Naive B cell (primary cell): ENCODE results near the gene IFT25. TPM values are rescaled to one million over a fixed set of nuclear protein-coding genes. Genes with fewer than 3 reads are reported as not detected.

Source experiments
- ATAC-seq, 2 donors: fragments of 150-1000 bp; cut with Tn5 transposase; 2 replicates each; pipeline ENCODE4 v1.10.0; 2021; ENCODE audit warnings: low read depth in 2 of 2, mild to moderate bottlenecking in 2 of 2, moderate library complexity in 2 of 2
- DNase-seq: peaks from one replicate; pipeline ENCODE4 v3.0.0; 2022
- H3K27ac Mint-ChIP-seq, 6 donors: one replicate each; pipeline ENCODE4 v1.8.0; 2020 to 2022; ENCODE audit warnings: mild to moderate bottlenecking in 6 of 6, mixed read lengths in 6 of 6, moderate library complexity in 5 of 6, inconsistent platforms in 2 of 6
- H3K27me3 Mint-ChIP-seq, 3 donors: one replicate each; pipeline ENCODE4 v1.8.0; 2021 to 2022; ENCODE audit warnings: mixed read lengths in 3 of 3, mild to moderate bottlenecking in 1 of 3
- H3K36me3 Mint-ChIP-seq, 2 donors: one replicate each; pipeline ENCODE4 v1.8.0; 2020 to 2022; ENCODE audit warnings: mixed read lengths in 2 of 2, inconsistent platforms in 1 of 2, mild to moderate bottlenecking in 1 of 2
- H3K4me1 Mint-ChIP-seq, 3 donors: one replicate each; pipeline ENCODE4 v1.8.0; 2020 to 2022; ENCODE audit warnings: mixed read lengths in 3 of 3, inconsistent platforms in 1 of 3, mild to moderate bottlenecking in 1 of 3, moderate library complexity in 1 of 3
- H3K4me3 Mint-ChIP-seq, 8 donors: one replicate each; pipeline ENCODE4 v1.8.0; 2020 to 2022; ENCODE audit warnings: mild to moderate bottlenecking in 8 of 8, mixed read lengths in 8 of 8, moderate library complexity in 8 of 8, inconsistent platforms in 2 of 8
- H3K9me3 Mint-ChIP-seq, 7 donors: one replicate each; pipeline ENCODE4 v1.8.0; 2020 to 2022; ENCODE audit warnings: mixed read lengths in 7 of 7, mild to moderate bottlenecking in 5 of 7, inconsistent platforms in 2 of 7, moderate library complexity in 1 of 7
- polyA plus RNA-seq, 6 donors: library from polyadenylated mRNA; unstranded; fragments of 300-500 nt; fragmentation: Illumina TruSeq; gene quantifications; one replicate each; pipeline ENCODE4 v1.2.3, GENCODE V29; 2021; ENCODE audit warnings: low read depth in 6 of 6

Gene IFT25
- polyA plus RNA-seq, 6 donors from 2014 or later = 41.5 to 66.8 (median 51.5) TPM

- DNase-seq (no peak), ATAC-seq (no peak)
- Mint-ChIP-seq H3K4me3 (no peak overlapping the region), H3K27me3 (no peaks in the 10 kb centered on the region), H3K9me3 (peaks cover 0 to 4% (median 0%) of the 10 kb centered on the region in 7 donors), H3K4me1 (no peaks in the 10 kb centered on the region), H3K27ac (no peak overlapping the region), H3K36me3 (peaks cover 12 to 25% of the 10 kb centered on the region in 2 donors)
Measured at GRCh38 chr1:53934170-53934765, 11.2 kb downstream of the IFT25 start.

GRCh38 chr1:53931523-53931922 lies 14.0 kb downstream of the IFT25 start:
- peaks cover 34 to 36% of the 10 kb centered on the region in 2 donors for H3K36me3 Mint-ChIP-seq
- no peak for DNase-seq

GRCh38 chr1:53930932-53931331 lies 14.6 kb downstream of the IFT25 start:
- peak overlapping the region in 1 of 6 donors; percentile 30 for H3K27ac Mint-ChIP-seq

More at GRCh38 chr1:53931523-53931922, 14.0 kb downstream of the IFT25 start:
- Mint-ChIP-seq H3K9me3 (peaks cover 0 to 4% (median 0%) of the 10 kb centered on the region in 7 donors), H3K27ac (no peak overlapping the region), H3K27me3 (no peaks in the 10 kb centered on the region), H3K4me1 (no peaks in the 10 kb centered on the region), H3K4me3 (no peak overlapping the region)
- no peak for ATAC-seq

GRCh38 chr1:53929246-53929960 lies 16.1 kb downstream of the IFT25 start:
- H3K27me3 Mint-ChIP-seq = no peaks in the 10 kb centered on the region
- peaks cover 28% of the 10 kb centered on the region in 2 donors for H3K36me3 Mint-ChIP-seq
- H3K9me3 Mint-ChIP-seq = peaks cover 0 to 3% (median 0%) of the 10 kb centered on the region in 7 donors
- ATAC-seq (no peak), DNase-seq (no peak)
- no peaks in the 10 kb centered on the region for H3K4me1 Mint-ChIP-seq
- H3K27ac Mint-ChIP-seq = peak overlapping the region in 1 of 6 donors; percentile 62
- no peak overlapping the region for H3K4me3 Mint-ChIP-seq

More at GRCh38 chr1:53930932-53931331, 14.6 kb downstream of the IFT25 start:
- ATAC-seq (no peak), DNase-seq (no peak)
- peaks cover 34 to 38% of the 10 kb centered on the region in 2 donors for H3K36me3 Mint-ChIP-seq
- H3K27me3 Mint-ChIP-seq = no peaks in the 10 kb centered on the region
- no peak overlapping the region for H3K4me3 Mint-ChIP-seq
- peaks cover 0 to 4% (median 0%) of the 10 kb centered on the region in 7 donors for H3K9me3 Mint-ChIP-seq
- no peaks in the 10 kb centered on the region for H3K4me1 Mint-ChIP-seq

- H3K36me3 Mint-ChIP-seq = peaks cover 17 to 26% of the 10 kb centered on the region in 2 donors
Measured at GRCh38 chr1:53927376-53927881, 18.1 kb downstream of the IFT25 start.

GRCh38 chr1:53919675-53920066 lies 25.8 kb downstream of the IFT25 start:
- DNase-seq (no peak), ATAC-seq (no peak)
- no peaks in the 10 kb centered on the region for H3K4me1 Mint-ChIP-seq
- H3K27me3 Mint-ChIP-seq = no peaks in the 10 kb centered on the region
- peaks cover 0 to 9% of the 10 kb centered on the region in 2 donors for H3K36me3 Mint-ChIP-seq
- no peak overlapping the region for H3K27ac Mint-ChIP-seq
- no peaks in the 10 kb centered on the region for H3K9me3 Mint-ChIP-seq
- H3K4me3 Mint-ChIP-seq = no peak overlapping the region

More at GRCh38 chr1:53927376-53927881, 18.1 kb downstream of the IFT25 start:
- Mint-ChIP-seq H3K4me1 (no peaks in the 10 kb centered on the region), H3K27me3 (no peaks in the 10 kb centered on the region), H3K27ac (no peak overlapping the region), H3K4me3 (no peak overlapping the region), H3K9me3 (no peaks in the 10 kb centered on the region)
- ATAC-seq (no peak), DNase-seq (no peak)

- H3K9me3 Mint-ChIP-seq = no peaks in the 10 kb centered on the region
- H3K36me3 Mint-ChIP-seq = peaks cover 0 to 9% of the 10 kb centered on the region in 2 donors
- DNase-seq (no peak), ATAC-seq (no peak)
- no peak overlapping the region for H3K27ac Mint-ChIP-seq
- peaks cover 0 to 3% (median 0%) of the 10 kb centered on the region in 3 donors for H3K4me1 Mint-ChIP-seq
- H3K4me3 Mint-ChIP-seq = no peak overlapping the region
- H3K27me3 Mint-ChIP-seq = no peaks in the 10 kb centered on the region
Measured at GRCh38 chr1:53918343-53918742, 27.2 kb downstream of the IFT25 start.

GRCh38 chr1:53913352-53914033 lies 32.0 kb downstream of the IFT25 start:
- no peak for DNase-seq
- no peak for ATAC-seq
- no peaks in the 10 kb centered on the region for H3K9me3 Mint-ChIP-seq
- H3K27ac Mint-ChIP-seq = no peak overlapping the region
- H3K36me3 Mint-ChIP-seq = no peaks in the 10 kb centered on the region
- peaks cover 0 to 3% (median 0%) of the 10 kb centered on the region in 3 donors for H3K4me1 Mint-ChIP-seq
- no peaks in the 10 kb centered on the region for H3K27me3 Mint-ChIP-seq
- H3K4me3 Mint-ChIP-seq = no peak overlapping the region

- ATAC-seq = no peak
- Mint-ChIP-seq H3K27me3 (no peaks in the 10 kb centered on the region), H3K36me3 (no peaks in the 10 kb centered on the region), H3K27ac (no peak overlapping the region), H3K9me3 (no peaks in the 10 kb centered on the region), H3K4me3 (no peak overlapping the region), H3K4me1 (peaks cover 0 to 3% (median 0%) of the 10 kb centered on the region in 3 donors)
- DNase-seq = no peak
Measured at GRCh38 chr1:53911442-53911841, 34.1 kb downstream of the IFT25 start.

- Mint-ChIP-seq H3K4me3 (no peak overlapping the region), H3K27ac (no peak overlapping the region), H3K36me3 (no peaks in the 10 kb centered on the region), H3K27me3 (no peaks in the 10 kb centered on the region), H3K9me3 (no peaks in the 10 kb centered on the region), H3K4me1 (peaks cover 0 to 3% (median 0%) of the 10 kb centered on the region in 3 donors)
- DNase-seq (no peak), ATAC-seq (no peak)
Measured at GRCh38 chr1:53909946-53910345, 35.6 kb downstream of the IFT25 start.

GRCh38 chr1:53906121-53906520 lies 39.4 kb downstream of the IFT25 start:
- Mint-ChIP-seq H3K36me3 (no peaks in the 10 kb centered on the region), H3K4me1 (no peaks in the 10 kb centered on the region), H3K27ac (no peak overlapping the region), H3K9me3 (no peaks in the 10 kb centered on the region), H3K27me3 (no peaks in the 10 kb centered on the region), H3K4me3 (no peak overlapping the region)
- DNase-seq (no peak), ATAC-seq (no peak)

GRCh38 chr1:53905509-53905908 lies 40.0 kb downstream of the IFT25 start:
- no peak overlapping the region for H3K4me3 Mint-ChIP-seq
- no peaks in the 10 kb centered on the region for H3K9me3 Mint-ChIP-seq
- no peaks in the 10 kb centered on the region for H3K36me3 Mint-ChIP-seq
- H3K4me1 Mint-ChIP-seq = no peaks in the 10 kb centered on the region
- no peak overlapping the region for H3K27ac Mint-ChIP-seq
- no peaks in the 10 kb centered on the region for H3K27me3 Mint-ChIP-seq
- DNase-seq (no peak), ATAC-seq (no peak)

- no peaks in the 10 kb centered on the region for H3K36me3 Mint-ChIP-seq
- no peaks in the 10 kb centered on the region for H3K4me1 Mint-ChIP-seq
- H3K9me3 Mint-ChIP-seq = no peaks in the 10 kb centered on the region
- ATAC-seq (no peak), DNase-seq (no peak)
- peak overlapping the region in 1 of 6 donors; percentile 6 for H3K27ac Mint-ChIP-seq
- H3K27me3 Mint-ChIP-seq = no peaks in the 10 kb centered on the region
- H3K4me3 Mint-ChIP-seq = peak overlapping the region in 1 of 8 donors; percentile 23
Measured at GRCh38 chr1:53902235-53903138, 43.0 kb downstream of the IFT25 start.
